Stimulated activated CD8-positive, alpha-beta memory T cell treated with anti-CD3 and anti-CD28 coated beads, Interleukin-15, amount 100 ng/mL, for 4 hours (primary cell): ENCODE data around the gene PAK5.

Experiments
- DNase-seq, 2 donors: peaks; one replicate each; pipeline ENCODE4 v3.0.0-alpha.2; 2020; ENCODE audit warnings: low read depth in 2 of 2

The PAK5 gene

GRCh38 chr20:9838378-9839295 is at the start of gene PAK5:
PAK5 (minus strand) TSS chr20:9839076; CDS start chr20:9644328, 194,748 bp downstream.
- no peak for DNase-seq

- no peak for DNase-seq
Observed at GRCh38 chr20:9887706-9888105, 48.8 kb upstream of the PAK5 start.

DNA sequence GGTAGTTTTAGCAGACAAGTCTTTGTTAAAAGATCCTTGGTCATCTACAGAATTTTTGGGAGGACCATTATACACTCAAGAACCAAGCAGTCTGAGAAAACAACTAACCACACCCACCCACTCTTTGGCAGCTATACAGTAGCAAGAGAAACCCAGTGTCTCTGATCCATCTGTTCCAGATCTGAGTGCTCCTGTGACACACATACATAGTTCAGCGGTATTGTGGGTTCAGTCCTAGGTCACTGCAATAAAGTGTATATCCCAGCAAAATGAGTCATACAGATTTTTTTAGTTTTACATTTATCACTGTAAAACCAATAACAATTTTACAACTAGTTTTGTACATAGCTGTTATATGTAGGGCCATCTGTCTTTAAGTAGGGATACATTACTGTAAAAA is 47.4 kb upstream of the PAK5 start:
- DNase-seq, result no peak

DNA sequence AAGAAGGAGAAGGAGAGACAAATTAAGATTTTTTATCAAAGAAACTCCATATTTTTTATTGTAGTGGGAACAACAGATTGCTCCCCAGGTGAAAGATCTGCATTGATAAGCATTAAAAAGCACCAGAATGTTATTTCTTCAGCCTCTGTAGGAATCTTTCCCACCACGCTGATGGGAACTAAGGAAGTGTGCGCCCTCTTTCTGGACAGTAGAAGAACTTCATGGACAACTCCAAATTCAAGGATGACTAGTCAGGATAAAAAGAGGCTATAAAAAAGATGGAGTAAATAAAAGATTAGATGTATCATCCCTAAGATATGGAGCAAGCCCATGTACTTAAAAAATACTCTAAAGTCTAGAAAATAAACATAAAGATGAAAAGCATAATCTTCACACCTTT is 45.8 kb upstream of the PAK5 start:
- no peak for DNase-seq

- no peak for DNase-seq
Observed at GRCh38 chr20:9884061-9884460, 45.2 kb upstream of the PAK5 start.

DNA sequence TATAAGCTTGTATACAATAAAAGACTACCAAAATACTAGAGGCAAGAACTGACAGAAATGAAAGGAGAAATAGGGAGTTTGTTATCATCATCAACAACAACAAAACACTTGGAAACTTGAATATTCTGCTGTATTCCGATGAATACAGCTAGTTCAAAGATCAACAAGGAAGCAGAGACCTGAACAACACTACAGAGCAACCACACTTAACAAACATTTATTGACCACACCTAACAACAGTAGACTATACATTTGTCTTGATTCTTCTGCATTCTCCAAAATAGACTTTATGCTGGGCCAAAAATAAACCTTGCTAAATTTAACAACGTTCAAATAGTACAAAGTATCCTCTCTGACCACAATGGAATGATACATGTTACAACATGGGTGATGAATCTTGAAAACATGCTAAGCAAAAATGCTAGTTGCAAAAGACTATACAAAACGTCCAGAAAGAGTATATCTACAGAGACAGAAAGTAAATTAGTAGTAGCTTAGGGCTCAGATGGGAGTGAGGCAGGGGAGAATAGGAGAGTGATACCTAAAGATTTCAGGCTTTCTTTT is 39.1 kb upstream of the PAK5 start:
- no peak for DNase-seq

GRCh38 chr20:9867196-9867980 is 28.5 kb upstream of the PAK5 start:
- no peak for DNase-seq

DNA sequence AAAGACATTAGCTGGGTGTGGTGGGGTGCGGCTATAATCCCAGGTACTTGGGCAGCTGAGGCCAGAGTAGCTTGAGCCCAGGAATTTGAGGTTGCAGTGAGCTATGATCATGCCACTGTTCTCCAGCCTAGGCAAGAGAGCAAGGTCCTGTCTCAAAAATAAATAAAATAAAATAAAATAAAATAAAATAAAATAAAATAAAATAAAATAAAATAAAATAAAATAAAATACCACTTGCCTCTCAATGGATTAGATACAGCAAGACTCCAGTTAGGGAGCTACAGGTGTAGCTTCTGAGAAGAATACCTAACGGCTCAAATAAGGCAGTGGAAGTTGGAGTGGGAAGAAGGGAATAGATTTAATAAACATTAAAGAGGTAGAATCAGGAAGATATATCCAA is 13.7 kb upstream of the PAK5 start:
- DNase-seq, result no peak

DNA sequence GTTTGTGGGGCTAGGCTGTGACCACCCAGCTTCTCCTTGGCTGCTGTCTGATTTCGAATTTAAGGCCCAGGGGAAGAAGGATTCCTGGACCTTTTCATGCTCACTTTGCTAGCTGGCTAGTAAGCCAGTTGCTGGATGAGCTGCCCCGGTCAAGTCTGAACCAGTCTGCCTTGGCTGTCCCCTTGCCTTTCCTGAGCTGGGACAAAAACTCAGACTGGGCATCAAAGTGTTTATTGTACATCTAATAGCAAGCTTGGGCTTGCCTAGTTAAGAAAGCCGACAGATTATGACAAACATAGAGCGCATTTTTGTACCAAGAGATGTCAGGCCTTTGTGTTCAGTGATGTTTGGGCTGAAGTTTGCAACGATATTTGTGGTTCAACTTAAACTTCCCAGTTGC is 750 bp upstream of the PAK5 start:
- DNase-seq, result no peak

DNA sequence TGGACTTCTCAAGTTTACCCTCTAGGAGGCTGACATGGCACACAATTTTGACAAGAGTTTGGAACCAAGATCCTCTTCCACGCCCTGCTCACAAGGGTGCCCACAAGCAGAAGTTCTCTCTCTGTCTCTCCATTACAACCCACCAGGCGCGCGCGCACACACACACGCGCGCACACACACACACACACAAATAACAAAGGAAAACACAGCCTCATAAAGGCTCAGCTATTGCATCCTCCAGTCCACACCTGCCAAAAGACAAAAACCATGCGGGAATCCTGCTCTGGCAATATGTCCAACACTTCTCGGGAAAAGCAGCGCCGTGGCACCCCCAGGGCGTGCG is 870 bp downstream of the PAK5 start:
- DNase-seq, result no peak

DNA sequence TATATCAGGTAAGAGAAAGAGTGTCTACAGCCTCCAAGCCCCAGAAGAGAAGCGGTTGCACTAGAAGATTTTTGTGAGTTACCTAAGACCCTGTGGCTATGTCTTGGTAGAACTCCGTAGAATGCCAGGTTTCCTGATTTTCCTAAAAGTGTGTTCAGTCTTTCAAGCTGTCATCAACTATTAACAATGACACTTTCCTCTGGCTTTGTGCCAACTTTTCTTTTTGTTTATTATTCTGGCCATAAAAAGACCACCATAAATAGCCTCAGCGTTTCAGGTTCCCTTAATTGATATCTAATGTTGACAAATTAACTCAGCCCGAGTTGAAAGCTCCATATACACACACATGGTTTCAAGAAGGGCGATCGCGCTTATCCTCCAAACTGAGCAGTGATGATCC is 1.2 kb downstream of the PAK5 start:
- no peak for DNase-seq

- DNase-seq, result no peak
Observed at GRCh38 chr20:9835302-9835701, 3.6 kb downstream of the PAK5 start.

- no peak for DNase-seq
Observed at GRCh38 chr20:9831032-9831431, 7.8 kb downstream of the PAK5 start.

GRCh38 chr20:9829835-9830234 is 9.0 kb downstream of the PAK5 start:
- no peak for DNase-seq

GRCh38 chr20:9817654-9818053 is 21.2 kb downstream of the PAK5 start:
- no peak for DNase-seq

GRCh38 chr20:9815632-9816031 is 23.2 kb downstream of the PAK5 start:
- no peak for DNase-seq

DNA sequence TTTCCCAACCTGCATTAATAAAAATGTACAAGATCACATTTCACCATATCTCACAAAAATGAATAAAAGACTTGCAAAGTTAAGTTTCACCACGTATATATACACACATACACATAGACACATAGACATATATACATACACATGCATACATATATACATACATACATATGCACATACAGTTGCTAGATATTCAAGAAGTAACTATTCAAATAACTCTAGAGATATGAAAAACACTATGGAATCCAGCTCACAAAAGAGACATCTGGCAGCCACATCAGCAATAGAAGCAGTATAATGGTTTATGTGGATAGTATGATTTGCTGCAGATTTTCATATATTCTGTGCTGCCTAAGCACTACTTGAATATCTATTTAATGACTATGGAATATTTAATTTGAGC is 28.1 kb downstream of the PAK5 start:
- no peak for DNase-seq

- no peak for DNase-seq
Observed at GRCh38 chr20:9809271-9809670, 29.6 kb downstream of the PAK5 start.

DNA sequence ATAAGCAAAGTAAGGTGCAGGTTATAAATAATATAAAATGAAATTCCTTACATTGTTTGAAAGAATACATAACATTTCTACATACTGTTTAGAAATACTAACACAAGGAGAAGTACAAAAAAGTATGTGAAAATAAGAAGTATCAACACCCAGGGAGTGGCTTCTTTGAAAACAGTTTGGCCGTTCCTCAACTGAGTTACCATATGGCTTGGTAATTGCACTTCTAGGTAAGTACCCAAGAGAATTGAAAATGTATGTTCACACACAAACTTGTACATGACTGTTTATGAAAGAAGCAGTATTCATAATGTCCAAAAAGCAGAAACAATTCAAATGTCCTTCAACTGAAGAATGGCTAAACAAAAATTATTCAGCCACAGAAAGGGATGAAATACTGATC is 30.7 kb downstream of the PAK5 start:
- no peak for DNase-seq

- no peak for DNase-seq
Observed at GRCh38 chr20:9807136-9807535, 31.7 kb downstream of the PAK5 start.

DNA sequence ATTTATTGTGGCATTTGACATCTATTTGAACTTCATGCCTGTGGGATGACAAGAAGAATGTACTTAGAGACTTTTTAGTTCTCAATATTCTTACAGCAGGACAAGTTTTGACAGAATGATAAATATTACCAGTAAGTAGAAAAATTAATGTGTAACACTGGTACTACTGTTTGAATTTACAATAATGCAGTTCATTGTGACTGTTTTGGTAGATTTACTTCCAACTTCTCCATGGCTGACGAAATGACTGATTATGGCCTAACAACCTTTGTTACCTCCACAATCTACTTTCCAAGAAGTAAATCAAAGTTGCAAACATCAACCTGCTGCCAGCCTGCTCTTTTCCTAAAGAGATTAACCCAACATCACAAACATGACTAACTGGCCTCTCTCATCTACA is 38.5 kb downstream of the PAK5 start:
- no peak for DNase-seq

DNA sequence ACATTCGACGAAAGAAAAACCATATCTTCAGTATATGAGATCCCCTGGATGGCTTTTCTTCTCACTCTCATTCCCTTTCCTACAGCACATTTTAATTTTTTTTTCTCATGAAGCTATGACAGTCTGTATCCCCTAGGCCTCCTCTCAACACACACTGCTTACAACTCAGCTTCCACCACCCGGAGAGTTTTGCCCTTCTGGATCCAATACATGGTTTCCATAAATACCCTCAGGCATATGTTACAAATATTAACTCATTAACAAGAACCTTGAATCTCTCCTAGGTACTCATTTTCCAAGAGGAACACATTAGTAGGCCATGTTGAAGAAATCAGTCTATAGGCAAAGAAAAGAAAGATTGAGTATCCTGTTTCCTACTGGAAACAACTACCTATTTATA is 44.0 kb downstream of the PAK5 start:
- DNase-seq, result no peak

GRCh38 chr20:9792674-9793073 is 46.2 kb downstream of the PAK5 start:
- DNase-seq, result no peak
